Brain microvascular endothelial cell (primary cell): ENCODE data around the gene NACC2.
"Not testable (repeated sequence)": the region's sequence is repeated elsewhere in the genome, so short reads cannot be mapped to it uniquely, and the experiment has no call there.

ENCODE experiments used
- DNase-seq: peaks from one replicate; pipeline ENCODE4 v3.0.0-alpha.2; 2020
- H3K27ac ChIP-seq: fragments of 250-450 bp; sonication (Bioruptor Pico); 2 replicates; pipeline ENCODE4 v1.5.1; 2020; ENCODE audit warnings: mild to moderate bottlenecking, moderate library complexity
- H3K27me3 ChIP-seq: fragments of 250-450 bp; sonication (Bioruptor Pico); replicated peaks from 2 replicates; pipeline ENCODE4 v1.5.1; 2020; ENCODE audit warnings: mild to moderate bottlenecking
- H3K36me3 ChIP-seq: fragments of 250-450 bp; sonication (Bioruptor Pico); replicated peaks from 2 replicates; pipeline ENCODE4 v1.5.1; 2020; ENCODE audit warnings: mild to moderate bottlenecking
- H3K4me3 ChIP-seq: 2 replicates; pipeline ENCODE4 v1.5.1; 2011; ENCODE audit warnings: low read depth, mild to moderate bottlenecking, control low read depth, low read length, moderate library complexity
- in situ Hi-C: cut with HindIII; loops from 2 replicates; pipeline ENCODE4 v1.10.0; 2017; ENCODE audit warnings: low sequenced_read_pairs, low pct_ligation_motif_present
- TF ChIP-seq, protein P1 (sequence below): IDR thresholded peaks from 2 replicates; pipeline ENCODE4 v1.5.1; 2011; ENCODE audit warnings: low read depth, mild to moderate bottlenecking, moderate library complexity, low read length, control low read depth, inconsistent platforms; ENCODE audit errors: missing control alignments

The NACC2 gene

DNA sequence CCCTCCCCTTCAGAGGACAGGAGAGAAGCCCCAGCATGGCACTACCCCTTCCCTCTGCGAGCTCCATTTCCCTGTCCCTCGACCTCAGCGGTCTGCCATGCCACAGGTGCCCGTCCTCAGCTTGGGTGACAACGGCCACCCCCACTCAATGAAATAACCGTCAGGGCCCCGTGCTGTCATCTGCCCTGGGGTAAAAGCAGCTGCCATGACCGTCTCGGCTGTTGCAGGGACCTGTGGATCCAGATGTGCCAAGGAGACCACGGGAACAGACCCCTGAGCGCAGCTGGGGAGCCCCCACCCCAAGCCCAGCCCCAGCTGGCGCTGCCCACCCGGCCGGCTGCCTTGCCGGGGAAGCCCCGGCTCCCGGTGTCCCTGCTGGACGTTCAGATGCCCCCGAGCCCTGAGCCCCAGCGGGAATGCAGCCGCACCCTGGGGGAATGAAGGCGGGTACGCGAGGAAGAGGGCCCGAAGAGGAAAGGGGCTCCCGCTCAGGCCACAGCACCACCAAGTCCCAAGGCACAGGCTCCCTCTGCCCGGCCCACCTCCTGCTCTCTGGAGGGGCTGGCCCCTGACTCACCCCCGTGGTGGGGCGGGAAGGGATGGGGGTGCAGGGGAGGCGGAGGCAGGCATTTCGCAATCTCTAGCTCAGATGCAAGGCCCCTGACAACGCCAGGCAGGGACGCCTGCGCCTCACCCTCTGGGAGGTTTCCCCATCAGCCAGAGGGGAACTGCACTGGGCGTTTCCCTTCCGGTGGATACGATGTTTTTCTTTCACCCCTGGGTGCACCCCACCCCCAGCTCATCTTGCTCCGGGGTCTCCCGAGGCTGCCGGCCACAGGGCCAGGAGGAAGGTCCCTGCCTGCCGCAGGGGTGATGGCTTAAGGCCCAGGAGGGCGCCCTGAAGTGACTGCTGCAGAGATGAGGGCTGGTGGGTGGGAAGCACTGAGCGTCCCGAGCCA lies 49.2 kb downstream of the NACC2 start:
- no peak overlapping the region for H3K4me3 ChIP-seq
- H3K27ac ChIP-seq: no peak overlapping the region
- H3K36me3 ChIP-seq: peaks cover 15% of the 10 kb centered on the region
- TF ChIP-seq, protein P1, sequence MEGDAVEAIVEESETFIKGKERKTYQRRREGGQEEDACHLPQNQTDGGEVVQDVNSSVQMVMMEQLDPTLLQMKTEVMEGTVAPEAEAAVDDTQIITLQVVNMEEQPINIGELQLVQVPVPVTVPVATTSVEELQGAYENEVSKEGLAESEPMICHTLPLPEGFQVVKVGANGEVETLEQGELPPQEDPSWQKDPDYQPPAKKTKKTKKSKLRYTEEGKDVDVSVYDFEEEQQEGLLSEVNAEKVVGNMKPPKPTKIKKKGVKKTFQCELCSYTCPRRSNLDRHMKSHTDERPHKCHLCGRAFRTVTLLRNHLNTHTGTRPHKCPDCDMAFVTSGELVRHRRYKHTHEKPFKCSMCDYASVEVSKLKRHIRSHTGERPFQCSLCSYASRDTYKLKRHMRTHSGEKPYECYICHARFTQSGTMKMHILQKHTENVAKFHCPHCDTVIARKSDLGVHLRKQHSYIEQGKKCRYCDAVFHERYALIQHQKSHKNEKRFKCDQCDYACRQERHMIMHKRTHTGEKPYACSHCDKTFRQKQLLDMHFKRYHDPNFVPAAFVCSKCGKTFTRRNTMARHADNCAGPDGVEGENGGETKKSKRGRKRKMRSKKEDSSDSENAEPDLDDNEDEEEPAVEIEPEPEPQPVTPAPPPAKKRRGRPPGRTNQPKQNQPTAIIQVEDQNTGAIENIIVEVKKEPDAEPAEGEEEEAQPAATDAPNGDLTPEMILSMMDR: no peak
- no peaks in the 10 kb centered on the region for H3K27me3 ChIP-seq
- no peak for DNase-seq
- in situ Hi-C loops: no loop called here

DNA sequence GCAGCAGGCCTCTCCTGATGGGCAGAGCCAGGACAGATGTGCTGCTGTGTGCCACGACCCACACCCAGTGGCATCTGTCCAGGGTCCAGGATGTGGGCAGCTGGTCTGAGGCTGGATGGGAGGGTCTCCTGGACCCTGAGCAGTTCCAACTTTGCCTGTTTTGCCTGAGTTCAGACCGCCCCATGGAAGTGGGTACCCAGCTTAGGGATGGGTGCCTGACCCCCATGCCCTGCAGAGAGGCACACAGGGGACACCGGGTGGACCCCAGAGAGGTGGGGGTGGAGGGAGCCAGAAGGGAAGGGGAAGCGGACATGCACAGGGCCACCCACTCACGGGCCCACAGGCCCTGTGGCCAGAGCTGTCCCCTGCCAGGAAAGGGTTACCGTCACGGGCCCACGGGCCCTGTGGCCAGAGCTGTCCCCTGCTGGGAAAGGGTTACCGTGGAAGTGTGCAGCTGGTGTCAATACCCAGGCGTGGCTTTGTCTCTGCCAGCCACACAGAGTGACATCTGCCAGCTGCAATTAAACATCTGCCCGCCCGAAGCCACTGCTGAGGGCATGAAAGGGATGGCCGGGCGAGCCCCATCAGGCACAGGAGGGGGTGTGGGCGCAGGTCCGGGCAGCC lies 50.0 kb downstream of the NACC2 start:
- in situ Hi-C loops: no loop called here

DNA sequence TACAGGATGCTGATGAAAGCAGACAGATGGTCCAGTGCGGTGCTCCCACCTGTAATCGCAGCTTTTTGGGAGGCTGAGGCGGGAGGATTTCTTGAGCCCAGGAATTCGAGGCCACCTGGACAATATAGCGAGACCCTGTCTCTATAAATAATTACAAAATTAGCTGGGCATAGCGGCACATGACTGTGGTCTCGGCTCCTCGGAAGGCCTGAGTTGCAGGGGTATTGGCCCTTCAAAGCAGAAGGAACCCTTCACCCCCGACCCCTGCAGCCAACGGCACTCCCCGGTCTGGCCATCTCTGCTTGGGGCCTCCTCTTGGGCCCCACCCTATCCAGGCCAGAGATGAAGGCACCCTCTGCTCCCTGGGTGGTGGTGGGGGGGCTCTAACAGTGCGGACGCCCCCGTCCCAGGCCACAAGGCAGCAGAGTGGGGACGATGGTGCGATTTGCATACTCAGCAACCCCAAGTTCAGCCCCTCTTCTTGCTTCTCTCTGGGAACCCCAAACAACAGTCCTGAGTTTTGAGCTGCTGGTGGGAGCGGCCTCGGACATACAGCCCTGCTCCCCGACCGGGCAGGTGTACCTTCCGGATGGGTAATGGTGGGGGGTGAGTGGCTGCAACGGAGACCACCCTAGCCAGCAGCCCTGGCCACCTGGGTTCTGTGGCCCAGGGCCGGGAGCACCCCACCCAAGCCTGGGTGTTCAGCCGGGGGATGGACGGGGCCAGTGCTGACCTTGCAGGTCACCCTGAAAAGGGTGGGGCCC lies 50.7 kb downstream of the NACC2 start:
- Histone ChIP-seq H3K27me3 (no peaks in the 10 kb centered on the region), H3K4me3 (no peak overlapping the region), H3K27ac (no peak overlapping the region), H3K36me3 (peaks cover 7% of the 10 kb centered on the region)
- DNase-seq: no peak
- in situ Hi-C loops: no loop called here
- TF ChIP-seq, protein P1: no peak

More for the DNA sequence above, 50.0 kb downstream of the NACC2 start:
- no peak overlapping the region for H3K27ac ChIP-seq
- H3K4me3 ChIP-seq: no peak overlapping the region
- TF ChIP-seq, protein P1: no peak
- DNase-seq: no peak
- H3K36me3 ChIP-seq: peaks cover 13% of the 10 kb centered on the region
- H3K27me3 ChIP-seq: no peaks in the 10 kb centered on the region

DNA sequence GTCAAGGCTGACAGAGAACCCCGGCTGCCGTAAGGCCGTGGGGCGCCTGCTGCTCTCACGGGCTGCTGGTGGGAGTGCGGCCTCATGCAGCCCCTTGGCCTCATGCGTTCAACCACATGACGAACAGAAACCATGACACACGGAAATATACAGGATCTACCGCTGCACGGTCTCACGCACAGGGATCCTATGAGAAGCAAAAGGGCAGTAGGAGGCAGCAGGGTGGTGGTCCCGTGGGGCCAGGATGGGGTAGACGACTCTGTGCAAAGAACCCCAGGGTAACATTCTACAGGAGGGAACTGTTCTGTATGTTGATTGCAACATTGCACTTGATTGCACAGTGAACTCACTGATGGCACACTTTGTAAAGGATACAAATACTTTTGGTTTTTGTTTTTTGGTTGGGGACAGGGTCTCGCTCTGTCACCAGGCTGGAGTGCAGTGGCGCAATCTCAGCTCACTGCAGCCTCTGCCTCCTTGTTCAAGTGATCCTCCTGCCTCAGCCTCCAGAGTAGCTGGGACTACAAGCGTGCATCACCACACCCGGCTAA lies 51.6 kb downstream of the NACC2 start:
- no peaks in the 10 kb centered on the region for H3K27me3 ChIP-seq
- no peak overlapping the region for H3K4me3 ChIP-seq
- in situ Hi-C loops: no loop called here
- H3K27ac ChIP-seq: no peak overlapping the region
- H3K36me3 ChIP-seq: peaks cover under 1% of the 10 kb centered on the region
- TF ChIP-seq, protein P1: no peak
- DNase-seq: no peak

DNA sequence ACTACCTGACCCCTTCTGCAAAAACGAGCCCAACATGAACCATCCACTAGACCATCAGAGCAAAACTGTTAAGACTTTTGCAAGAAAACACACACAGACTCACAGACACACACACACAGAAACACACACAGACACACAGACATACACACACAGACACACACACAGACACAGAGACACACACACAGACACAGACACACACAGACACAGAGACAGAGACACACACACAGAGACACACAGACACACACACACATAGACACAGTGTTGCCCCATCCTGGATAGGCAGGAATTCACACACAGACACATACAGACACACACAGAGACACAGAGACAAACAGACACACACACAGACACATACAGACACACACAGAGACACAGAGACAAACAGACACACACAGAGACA lies 52.5 kb downstream of the NACC2 start:
- Histone ChIP-seq H3K36me3 (no peaks in the 10 kb centered on the region), H3K27me3 (no peaks in the 10 kb centered on the region), H3K27ac (no peak overlapping the region), H3K4me3 (no peak overlapping the region)
- in situ Hi-C loops: no loop called here
- no peak for DNase-seq
- TF ChIP-seq, protein P1: no peak

DNA sequence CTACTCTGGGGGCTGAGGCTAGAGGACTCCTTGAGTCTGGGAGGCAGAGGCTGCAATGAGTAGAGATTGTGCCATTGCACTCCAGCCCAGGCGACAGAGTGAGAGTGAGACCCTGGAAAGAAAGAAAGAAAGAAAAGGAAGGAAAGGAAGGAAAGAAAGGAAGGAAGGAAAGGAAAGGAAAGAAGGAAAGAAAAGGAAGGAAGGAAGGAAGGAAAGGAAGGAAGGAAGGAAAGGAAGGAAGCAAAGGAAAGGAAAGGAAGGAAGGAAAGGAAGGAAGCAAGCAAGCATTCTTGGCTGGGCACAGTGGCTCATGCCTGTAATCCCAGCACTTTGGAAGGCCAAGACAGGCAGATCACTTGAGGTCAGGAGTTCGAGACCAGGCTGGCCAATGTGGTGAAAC lies 54.2 kb downstream of the NACC2 start:
- H3K4me3 ChIP-seq, DNase-seq, H3K27me3 ChIP-seq, H3K27ac ChIP-seq, H3K36me3 ChIP-seq, in situ Hi-C loops: not testable (repeated sequence)
